H7 (cell line): ENCODE measurements around the gene RNF175. TPM values are rescaled to one million over a fixed set of nuclear protein-coding genes. Genes with fewer than 3 reads are reported as not detected.
"Not testable (repeated sequence)": the region's sequence is repeated elsewhere in the genome, so short reads cannot be mapped to it uniquely, and the experiment has no call there.

Source experiments
- DNase-seq: peaks from one replicate; pipeline ENCODE4 v3.0.0; 2012
- H3K27me3 ChIP-seq: 2 replicates; pipeline ENCODE4 v1.6.0; 2011; ENCODE audit warnings: mild to moderate bottlenecking, low read length; ENCODE audit not compliant: control insufficient read depth, insufficient read depth
- H3K36me3 ChIP-seq: replicated peaks from 2 replicates; pipeline ENCODE4 v1.5.1; 2011; ENCODE audit warnings: low read length; ENCODE audit not compliant: control insufficient read depth, insufficient read depth
- H3K4me3 ChIP-seq: 2 replicates; pipeline ENCODE4 v1.5.1; 2011; ENCODE audit warnings: low read depth, mild to moderate bottlenecking, control low read depth, low read length, moderate library complexity; ENCODE audit not compliant: insufficient read depth
- total RNA-seq: library from RNA; depleted of rRNA; stranded (reverse); fragments of >200 nt; shearing (Covaris generic); gene quantifications from 2 replicates; pipeline ENCODE4 v1.2.3, GENCODE V29; 2014

Gene RNF175
- total RNA-seq, 1 experiment from 2014 or later, result 5.8 TPM

DNA sequence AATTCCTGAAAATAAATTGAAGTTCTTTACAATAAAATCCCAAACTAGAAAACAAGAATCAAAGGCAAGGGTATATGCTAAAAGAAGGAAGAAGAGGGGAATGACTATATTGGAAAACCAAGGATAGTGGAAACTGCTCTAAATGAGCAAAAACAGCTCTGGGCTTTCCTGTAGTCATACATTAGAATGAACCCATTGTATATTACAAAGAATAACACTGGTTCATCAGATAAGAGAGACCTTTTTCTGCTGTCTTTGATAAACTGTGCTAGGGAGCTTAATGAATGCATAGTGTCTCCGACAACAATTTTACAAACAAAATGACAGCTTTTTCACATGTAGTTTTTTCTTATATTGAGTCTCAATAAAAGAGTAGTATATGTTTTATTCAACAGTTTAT, 49.1 kb downstream of the RNF175 start:
- no peak overlapping the region for H3K4me3 ChIP-seq
- H3K27me3 ChIP-seq, result no peaks in the 10 kb centered on the region
- no peak for DNase-seq
- no peaks in the 10 kb centered on the region for H3K36me3 ChIP-seq

DNA sequence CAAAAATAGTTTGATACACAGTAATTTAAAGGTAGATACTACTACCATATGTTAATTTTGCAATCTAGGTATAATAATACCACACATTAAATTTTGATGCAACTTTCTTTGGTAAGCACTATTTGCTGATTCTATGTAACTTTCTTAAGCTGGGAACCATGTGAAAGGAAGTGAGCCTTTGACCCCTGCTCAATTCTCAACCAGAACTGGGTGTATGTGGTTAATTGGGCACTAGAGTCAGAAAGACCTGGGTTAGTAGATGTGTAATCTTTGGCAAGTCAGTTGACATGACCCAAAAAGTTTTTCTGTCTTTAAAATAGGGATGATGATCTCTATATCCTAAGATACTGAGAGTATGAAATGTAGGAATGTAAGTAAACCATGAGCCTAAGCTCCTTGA, 53.3 kb downstream of the RNF175 start:
- no peaks in the 10 kb centered on the region for H3K36me3 ChIP-seq
- no peak for DNase-seq
- H3K27me3 ChIP-seq, result no peaks in the 10 kb centered on the region
- H3K4me3 ChIP-seq, result no peak overlapping the region

DNA sequence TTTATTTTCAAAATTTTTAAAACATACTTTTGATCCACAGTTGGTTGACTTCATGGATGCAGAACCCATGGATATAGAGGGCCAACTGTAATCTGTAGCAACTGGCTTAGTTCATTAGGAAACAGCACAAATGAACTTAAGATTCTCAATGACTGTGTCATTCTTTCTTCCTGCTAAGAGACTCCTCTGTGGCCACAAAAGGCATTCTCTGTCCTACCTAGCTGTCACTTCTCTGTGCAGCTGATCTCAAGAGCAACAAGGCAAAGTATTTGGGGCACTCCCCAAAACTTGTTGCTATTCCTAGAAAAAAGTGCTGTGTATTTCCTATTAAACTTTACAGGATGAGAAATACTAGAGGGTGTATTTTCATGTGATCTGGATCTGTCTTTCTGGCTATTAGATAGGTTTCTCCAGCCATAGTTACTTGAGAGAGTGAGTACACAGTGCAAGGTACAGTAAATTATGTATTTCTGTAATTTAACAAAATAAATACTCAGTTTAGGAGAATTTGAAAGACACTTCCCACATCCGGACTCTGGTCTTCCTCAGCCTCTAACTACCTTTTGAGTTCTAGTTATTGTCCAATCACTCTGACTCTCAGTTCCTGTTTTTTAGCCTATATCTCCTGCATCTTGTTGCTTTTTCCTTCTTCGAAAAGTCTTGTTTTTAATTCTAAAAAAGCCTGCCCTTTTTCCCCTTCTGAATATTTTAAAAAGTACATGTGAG, 53.9 kb downstream of the RNF175 start:
- Histone ChIP-seq H3K4me3 (no peak overlapping the region), H3K27me3 (no peaks in the 10 kb centered on the region), H3K36me3 (no peaks in the 10 kb centered on the region)
- no peak for DNase-seq

DNA sequence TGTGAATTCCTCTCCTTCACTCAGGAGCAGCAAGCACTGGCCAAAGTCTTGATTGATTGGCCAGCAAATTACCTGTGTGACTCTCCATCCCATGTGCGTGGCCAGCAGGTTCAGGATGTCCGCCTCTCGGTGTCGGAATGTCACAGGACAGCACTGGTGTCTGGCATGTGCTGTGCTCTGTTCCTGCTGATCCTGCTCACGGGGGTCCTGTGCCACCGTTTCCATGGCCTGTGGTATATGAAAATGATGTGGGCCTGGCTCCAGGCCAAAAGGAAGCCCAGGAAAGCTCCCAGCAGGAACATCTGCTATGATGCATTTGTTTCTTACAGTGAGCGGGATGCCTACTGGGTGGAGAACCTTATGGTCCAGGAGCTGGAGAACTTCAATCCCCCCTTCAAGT, 55.3 kb downstream of the RNF175 start:
- no peak for DNase-seq
- Histone ChIP-seq H3K36me3 (no peaks in the 10 kb centered on the region), H3K27me3 (no peaks in the 10 kb centered on the region), H3K4me3 (no peak overlapping the region)

GRCh38 chr4:153684971-153685371, 74.9 kb downstream of the RNF175 start:
- no peaks in the 10 kb centered on the region for H3K36me3 ChIP-seq
- DNase-seq, result no peak
- peak overlapping the region; percentile 65 for H3K4me3 ChIP-seq
- H3K27me3 ChIP-seq, result peaks cover 40% of the 10 kb centered on the region

DNA sequence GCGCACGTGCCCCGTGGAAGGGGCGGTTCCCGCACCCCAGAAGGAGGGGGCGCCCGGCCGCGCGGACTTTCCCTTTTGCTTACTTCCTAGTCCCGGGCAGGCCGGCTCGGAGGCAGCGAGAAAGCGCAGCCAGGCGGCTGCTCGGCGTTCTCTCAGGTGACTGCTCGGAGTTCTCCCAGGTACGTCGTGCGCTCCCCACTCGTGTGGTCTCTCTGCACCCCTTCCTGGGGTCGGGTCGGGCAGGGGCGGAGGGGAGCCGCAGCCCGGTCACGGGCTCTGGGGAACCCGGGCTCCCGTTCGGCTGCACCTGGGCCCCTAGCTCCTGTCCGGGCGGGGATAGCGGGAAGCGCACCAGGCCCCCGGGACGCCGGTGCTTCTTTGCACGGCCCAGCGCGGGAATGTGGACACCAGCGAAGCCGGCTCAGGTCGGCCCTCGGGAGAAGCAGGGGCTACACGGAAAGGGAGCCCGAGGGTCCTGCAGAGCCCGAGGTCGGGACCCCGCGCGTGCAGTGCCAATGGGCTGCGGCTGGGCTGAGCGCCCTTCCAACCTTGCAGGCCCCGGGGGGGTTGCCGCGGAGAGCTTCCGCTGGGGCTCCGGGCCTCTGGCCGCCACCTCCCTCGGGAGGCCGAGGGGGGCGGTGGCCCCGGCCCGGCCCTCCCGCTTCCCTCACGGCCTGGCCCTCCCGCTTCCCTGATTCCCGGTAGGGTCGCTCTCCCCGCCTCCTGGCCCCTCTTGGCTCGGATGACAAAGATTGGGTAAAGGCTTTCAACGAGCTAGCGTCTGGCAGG, 75.4 kb downstream of the RNF175 start, which contains the start of gene TLR2:
Gene TLR2 (plus strand): TSS at position 99 of the 789 bp plus-strand sequence. CDS start 18,628 bp downstream, outside the sequence.
- peak; percentile 85 for DNase-seq
- peaks cover 40% of the 10 kb centered on the region for H3K27me3 ChIP-seq
- H3K4me3 ChIP-seq, result peak within 1 kb of the TSS; percentile 65
- no peaks in the 10 kb centered on the region for H3K36me3 ChIP-seq

- peaks cover 40% of the 10 kb centered on the region for H3K27me3 ChIP-seq
These were observed 76.1 kb downstream of the RNF175 start for GRCh38 chr4:153683763-153684181.

GRCh38 chr4:153679486-153679885, 80.3 kb downstream of the RNF175 start:
- Histone ChIP-seq H3K27me3 (peaks cover 27% of the 10 kb centered on the region), H3K4me3 (no peak overlapping the region), H3K36me3 (no peaks in the 10 kb centered on the region)
- DNase-seq, result no peak

More at GRCh38 chr4:153683763-153684181, 76.1 kb downstream of the RNF175 start:
- H3K4me3 ChIP-seq, result peak overlapping the region; percentile 65
- no peaks in the 10 kb centered on the region for H3K36me3 ChIP-seq
- no peak for DNase-seq

- H3K36me3 ChIP-seq, result no peaks in the 10 kb centered on the region
- H3K27me3 ChIP-seq, result peaks cover 2% of the 10 kb centered on the region
- no peak for DNase-seq
- H3K4me3 ChIP-seq, result no peak overlapping the region
These were observed 82.8 kb downstream of the RNF175 start for GRCh38 chr4:153676984-153677383.

DNA sequence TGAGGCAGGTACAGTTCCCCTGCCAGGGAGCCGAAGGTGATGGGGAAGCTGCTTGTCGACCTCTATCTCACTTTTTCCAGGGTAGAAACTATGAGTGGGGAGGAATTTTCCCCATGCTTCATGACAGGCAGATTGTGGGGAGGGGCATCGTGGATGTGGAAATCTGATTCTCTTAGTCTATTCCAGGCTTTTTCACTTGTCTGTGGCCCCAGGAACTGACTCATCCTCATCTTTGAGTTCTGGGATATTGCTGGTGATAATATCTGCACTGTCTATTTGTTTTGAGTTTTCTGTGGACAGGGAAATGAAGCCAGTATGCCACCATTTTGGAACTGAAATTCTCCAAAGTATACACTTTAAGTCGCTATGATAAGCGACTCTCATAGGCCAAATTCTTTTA, 83.3 kb downstream of the RNF175 start:
- Histone ChIP-seq H3K4me3 (no peak overlapping the region), H3K27me3 (no peaks in the 10 kb centered on the region; the same call in 1 of the 2 replicates), H3K36me3 (no peaks in the 10 kb centered on the region)
- DNase-seq, result no peak

- H3K27me3 ChIP-seq, result no peaks in the 10 kb centered on the region
- no peaks in the 10 kb centered on the region for H3K36me3 ChIP-seq
- no peak for DNase-seq
- no peak overlapping the region for H3K4me3 ChIP-seq
These were observed 90.0 kb downstream of the RNF175 start for GRCh38 chr4:153669838-153670237.

- Histone ChIP-seq H3K4me3 (no peak overlapping the region), H3K27me3 (no peaks in the 10 kb centered on the region), H3K36me3 (no peaks in the 10 kb centered on the region)
- no peak for DNase-seq
These were observed 91.2 kb downstream of the RNF175 start for GRCh38 chr4:153668647-153669046.

DNA sequence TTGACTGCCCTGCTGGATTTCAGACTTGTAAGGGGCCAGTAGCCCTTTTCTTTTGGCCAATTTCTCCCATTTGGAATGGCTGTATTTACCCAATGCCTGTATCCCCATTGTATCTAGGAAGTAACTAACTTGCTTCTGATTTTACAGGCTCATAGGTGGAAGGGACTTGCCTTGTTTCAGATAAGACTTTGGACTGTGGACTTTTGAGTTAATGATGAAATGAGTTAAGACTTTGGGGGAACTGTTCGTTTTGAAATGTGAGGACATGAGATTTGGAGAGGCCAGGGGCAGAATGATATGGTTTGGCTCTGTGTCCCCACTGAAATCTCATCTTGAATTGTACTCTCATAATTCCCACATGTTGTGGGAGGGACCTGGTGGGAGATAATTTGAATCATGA, 93.3 kb downstream of the RNF175 start:
- H3K27me3 ChIP-seq, H3K36me3 ChIP-seq, H3K4me3 ChIP-seq, DNase-seq: not testable (repeated sequence)

DNA sequence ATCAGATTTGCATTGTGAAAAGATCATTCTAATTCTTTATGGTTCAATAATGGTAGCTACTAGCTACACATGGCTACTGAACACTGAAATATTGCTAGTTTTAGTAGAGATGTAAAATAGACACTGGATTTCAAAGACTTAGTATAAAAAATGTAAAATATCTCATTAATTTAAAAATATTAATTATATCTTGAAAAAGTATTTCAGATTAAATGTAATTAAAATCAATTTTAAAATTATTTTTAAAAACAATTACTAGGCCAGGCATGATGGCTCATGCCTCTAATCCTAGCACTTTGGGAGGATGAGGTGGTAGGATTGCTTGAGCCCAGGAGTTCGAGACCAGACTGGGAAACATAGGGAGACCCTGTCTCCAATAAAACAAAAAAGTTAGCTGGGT, 96.2 kb downstream of the RNF175 start:
- Histone ChIP-seq H3K27me3 (no peaks in the 10 kb centered on the region), H3K4me3 (no peak overlapping the region), H3K36me3 (no peaks in the 10 kb centered on the region)
- DNase-seq, result no peak

DNA sequence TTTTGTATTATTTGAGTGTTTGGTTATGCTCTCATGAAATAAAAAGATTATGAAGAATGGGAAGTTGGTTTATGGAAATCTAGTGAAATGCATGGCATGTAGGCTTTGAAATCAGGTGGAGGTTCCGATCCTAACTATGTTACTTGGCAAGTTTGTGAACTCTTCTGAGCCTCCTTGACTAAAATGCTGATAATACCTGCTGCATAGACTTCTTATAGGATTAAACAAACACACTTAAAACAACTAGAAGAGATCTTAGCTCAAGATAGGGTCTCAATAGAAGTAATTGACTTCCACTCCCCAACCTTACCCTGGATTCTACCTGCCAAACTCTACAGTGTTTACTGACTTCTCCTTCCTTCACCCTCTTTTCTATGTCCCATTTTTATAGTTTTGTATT, 97.9 kb downstream of the RNF175 start:
- DNase-seq, result no peak
- Histone ChIP-seq H3K36me3 (no peaks in the 10 kb centered on the region), H3K27me3 (no peaks in the 10 kb centered on the region), H3K4me3 (no peak overlapping the region)
